Fibroblast of upper back skin (primary cell): Measurements from ENCODE around the gene BMP7.

Source experiments
- DNase-seq: peaks from one replicate; pipeline ENCODE4 v3.0.0-alpha.2; 2013

Gene BMP7

GRCh38 chr20:57266291-57267157, at the start of gene BMP7:
Gene BMP7 (minus strand): TSS chr20:57266641. CDS start chr20:57266122, 519 bp downstream.
- DNase-seq: no peak

DNA sequence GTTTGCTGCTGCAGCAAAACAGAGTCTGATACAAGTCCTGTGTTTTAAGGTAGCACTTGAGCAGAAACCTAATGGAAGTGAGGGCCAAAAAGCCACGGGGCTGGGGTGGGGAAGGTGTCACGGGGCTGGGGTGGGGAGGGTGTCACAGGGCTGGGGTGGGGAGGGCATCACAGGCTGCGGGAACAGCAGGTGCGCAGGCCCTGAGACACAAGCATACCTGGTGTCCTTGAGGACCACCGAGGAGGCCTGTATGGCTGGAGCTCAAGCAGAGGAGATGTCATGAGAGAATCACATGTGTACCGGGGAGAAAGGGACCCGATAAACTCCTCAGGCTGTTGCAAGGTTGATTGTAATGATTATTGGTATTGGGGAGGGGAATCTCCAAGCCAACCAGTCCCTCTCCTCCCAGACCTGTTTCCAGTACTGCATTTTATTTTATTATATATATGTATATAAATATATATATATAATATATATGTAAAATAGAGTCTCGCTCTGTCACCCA, 49.6 kb upstream of the BMP7 start:
- no peak for DNase-seq

- no peak for DNase-seq
These were observed 48.9 kb upstream of the BMP7 start for GRCh38 chr20:57315083-57315975.

GRCh38 chr20:57313951-57314350, 47.5 kb upstream of the BMP7 start:
- DNase-seq: no peak

- no peak for DNase-seq
These were observed 46.8 kb upstream of the BMP7 start for GRCh38 chr20:57313230-57313629.

GRCh38 chr20:57312138-57312537, 45.7 kb upstream of the BMP7 start:
- DNase-seq: no peak

DNA sequence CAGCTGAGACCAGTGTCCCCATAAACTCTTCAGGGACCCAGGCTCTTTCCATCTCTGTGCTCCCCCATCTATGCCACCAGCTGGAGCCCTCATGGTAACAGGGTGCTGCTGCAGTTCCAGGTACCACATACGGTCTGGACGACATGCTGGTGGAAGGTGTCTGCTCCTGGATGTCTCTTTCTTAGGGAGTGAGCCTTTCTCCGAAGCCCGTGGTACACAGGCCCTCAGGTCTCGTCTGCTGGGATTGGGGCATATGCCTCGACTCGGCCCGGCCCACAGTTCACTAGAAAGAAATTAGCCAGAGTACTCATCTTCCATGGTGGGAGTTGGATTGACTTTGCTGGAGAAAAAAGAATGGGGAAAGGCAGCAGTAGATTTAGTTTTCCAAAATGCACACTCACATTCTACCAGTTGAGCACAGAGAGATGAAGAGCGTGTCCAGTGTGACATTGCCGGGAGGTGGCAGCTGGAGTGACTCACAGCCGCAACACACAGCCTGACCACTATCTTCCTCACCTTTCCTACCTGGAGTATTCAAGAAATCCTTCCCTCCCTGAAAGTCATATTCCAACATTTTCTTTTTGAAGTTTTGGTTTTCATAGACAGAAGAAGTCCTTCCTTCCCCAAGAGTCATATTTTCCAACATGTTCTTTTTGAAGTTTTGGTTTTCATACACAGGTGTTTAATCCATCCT, 44.5 kb upstream of the BMP7 start:
- DNase-seq: no peak

- DNase-seq: no peak
These were observed 43.2 kb upstream of the BMP7 start for GRCh38 chr20:57309544-57310115.

- no peak for DNase-seq
These were observed 42.2 kb upstream of the BMP7 start for GRCh38 chr20:57308451-57309271.

GRCh38 chr20:57306747-57307146, 40.3 kb upstream of the BMP7 start:
- DNase-seq: no peak

DNA sequence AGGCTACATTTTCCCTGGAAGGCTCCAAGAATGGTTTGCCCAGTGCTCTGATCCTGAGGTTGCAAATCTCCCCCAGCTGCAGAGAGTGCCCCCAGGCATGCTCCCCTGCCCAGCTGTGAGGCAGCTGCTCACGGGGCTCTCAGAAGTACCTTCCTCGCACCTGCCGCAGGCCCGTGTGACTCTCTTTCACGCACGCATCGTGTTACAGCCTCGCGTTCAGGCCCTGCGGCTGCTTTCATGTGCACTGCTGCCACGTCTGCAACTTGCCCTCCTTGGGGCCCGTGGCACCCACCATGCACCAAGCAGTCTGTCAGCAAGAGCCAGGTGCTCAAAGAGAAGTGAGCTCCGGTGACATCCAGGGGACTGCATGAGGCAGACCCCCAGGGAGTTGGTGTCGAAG, 34.6 kb upstream of the BMP7 start:
- no peak for DNase-seq

- no peak for DNase-seq
These were observed 32.0 kb upstream of the BMP7 start for GRCh38 chr20:57298457-57298856.

- DNase-seq: no peak
These were observed 28.1 kb upstream of the BMP7 start for GRCh38 chr20:57294550-57294949.

DNA sequence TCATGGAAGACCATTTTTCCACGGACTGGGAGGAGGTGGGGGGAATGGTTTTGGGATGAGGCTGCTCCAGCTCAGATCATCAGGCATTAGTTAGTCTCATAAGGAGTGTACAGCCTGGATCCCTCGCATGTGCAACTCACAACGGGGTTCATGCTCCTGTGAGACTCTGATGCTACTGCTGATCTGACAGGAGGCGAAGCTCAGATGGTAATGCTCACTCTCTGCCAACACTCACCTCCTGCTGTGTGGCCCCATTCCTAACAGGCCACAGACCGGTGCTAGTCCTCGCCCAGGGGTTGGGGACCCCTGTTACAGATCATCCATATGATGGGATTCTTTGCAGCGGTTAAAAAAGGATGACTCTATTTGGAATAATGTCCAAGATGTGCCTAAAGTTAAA, 27.6 kb upstream of the BMP7 start:
- DNase-seq: no peak

- DNase-seq: no peak
These were observed 26.2 kb upstream of the BMP7 start for GRCh38 chr20:57292611-57293010.

GRCh38 chr20:57291694-57292093, 25.3 kb upstream of the BMP7 start:
- no peak for DNase-seq

DNA sequence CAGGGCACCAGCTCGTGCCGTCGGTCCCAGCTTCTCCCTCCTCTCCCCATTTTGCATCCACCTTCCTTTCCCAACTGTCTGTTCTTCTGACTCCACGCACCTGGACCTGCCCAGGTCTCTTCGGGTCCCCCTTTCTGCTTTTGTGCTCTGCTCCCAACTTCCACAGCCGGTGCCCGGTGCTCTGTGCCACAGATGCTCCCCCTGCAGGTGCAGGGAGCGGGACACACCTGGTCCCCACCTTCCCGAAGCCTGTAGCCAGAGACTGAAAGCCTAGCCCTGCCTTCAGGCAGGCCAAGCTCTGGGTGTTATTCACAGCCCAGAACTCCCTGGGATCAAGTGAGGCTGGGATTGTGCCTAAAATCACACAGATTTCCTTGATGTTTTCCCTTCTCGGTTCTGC, 24.6 kb upstream of the BMP7 start:
- no peak for DNase-seq

- no peak for DNase-seq
These were observed 23.7 kb upstream of the BMP7 start for GRCh38 chr20:57290178-57290484.

- no peak for DNase-seq
These were observed 23.1 kb upstream of the BMP7 start for GRCh38 chr20:57289391-57290177.

GRCh38 chr20:57288651-57289277, 22.3 kb upstream of the BMP7 start:
- no peak for DNase-seq

DNA sequence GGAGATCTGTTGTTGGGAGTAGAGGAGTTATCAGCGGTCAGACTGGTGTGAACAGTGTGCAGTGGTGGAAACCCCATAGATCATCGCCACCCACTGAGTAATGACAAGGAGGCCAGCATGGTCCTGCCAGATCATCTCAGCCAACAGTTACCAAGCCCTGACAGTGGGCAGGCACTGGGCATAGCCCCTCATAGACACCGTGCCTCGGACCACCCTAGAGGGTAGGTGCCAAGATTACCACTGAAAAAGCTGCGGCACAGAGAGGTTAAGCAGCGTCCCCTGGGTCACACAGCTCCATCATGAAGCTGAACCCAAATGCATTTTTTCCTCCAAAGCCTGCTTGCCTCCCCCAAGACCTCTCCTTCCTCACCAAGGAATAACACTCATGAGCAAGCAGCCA, 21.5 kb upstream of the BMP7 start:
- DNase-seq: no peak
